ENCODE data around the gene PLCH1.

Gene PLCH1

GRCh38 chr3:155334914-155335723, 409.8 kb downstream of the PLCH1 start:
- DNase-seq (ENCODE audit: low spot score) = no peak

GRCh38 chr3:155334215-155334913, 410.5 kb downstream of the PLCH1 start:
- no peak for DNase-seq (ENCODE audit: low spot score)

GRCh38 chr3:155332716-155333115, 412.2 kb downstream of the PLCH1 start:
- no peak for DNase-seq (ENCODE audit: low spot score)

GRCh38 chr3:155331078-155331477, 413.8 kb downstream of the PLCH1 start:
- no peak for DNase-seq (ENCODE audit: low spot score)

GRCh38 chr3:155330370-155330769, 414.5 kb downstream of the PLCH1 start:
- DNase-seq (ENCODE audit: low spot score) = no peak

GRCh38 chr3:155329513-155330048, 415.3 kb downstream of the PLCH1 start:
- DNase-seq (ENCODE audit: low spot score) = no peak

GRCh38 chr3:155327871-155328270, 417.0 kb downstream of the PLCH1 start:
- DNase-seq (ENCODE audit: low spot score) = no peak

- DNase-seq (ENCODE audit: low spot score) = no peak
Measured at GRCh38 chr3:155327430-155327829, 417.4 kb downstream of the PLCH1 start.

GRCh38 chr3:155326901-155327300, 418.0 kb downstream of the PLCH1 start:
- DNase-seq (ENCODE audit: low spot score) = no peak

GRCh38 chr3:155326244-155326643, 418.6 kb downstream of the PLCH1 start:
- DNase-seq (ENCODE audit: low spot score) = no peak
